Stimulated activated CD8-positive, alpha-beta memory T cell treated with anti-CD3 and anti-CD28 coated beads, Interleukin-2, amount 100 ng/mL, for 48 hours (primary cell): ENCODE data around the gene TREX2.
A peak's percentile ranks its signal among the peaks of the same experiment; 100 is the strongest.

Experiments
- DNase-seq, 2 donors: peaks; one replicate each; pipeline ENCODE4 v3.0.0-alpha.2; 2020; ENCODE audit warnings: low read depth in 2 of 2

The TREX2 gene

GRCh38 chrX:153435845-153436244, 10.0 kb downstream of the TREX2 start:
- no peak for DNase-seq

- DNase-seq = no peak
These were observed 11.1 kb downstream of the TREX2 start for GRCh38 chrX:153434801-153435200.

GRCh38 chrX:153433781-153434285, 12.0 kb downstream of the TREX2 start:
- DNase-seq = no peak

- DNase-seq = no peak
These were observed 12.6 kb downstream of the TREX2 start for GRCh38 chrX:153433161-153433680.

GRCh38 chrX:153430796-153431195, 15.1 kb downstream of the TREX2 start:
- no peak for DNase-seq

GRCh38 chrX:153426204-153426603, 19.7 kb downstream of the TREX2 start:
- DNase-seq = no peak

GRCh38 chrX:153423652-153424051, 22.2 kb downstream of the TREX2 start:
- no peak for DNase-seq

- no peak for DNase-seq
These were observed 24.0 kb downstream of the TREX2 start for GRCh38 chrX:153421856-153422255.

GRCh38 chrX:153420851-153421599, 24.8 kb downstream of the TREX2 start:
- DNase-seq = no peak

GRCh38 chrX:153417637-153418036, 28.2 kb downstream of the TREX2 start:
- DNase-seq = no peak

- DNase-seq = no peak
These were observed 28.9 kb downstream of the TREX2 start for GRCh38 chrX:153416781-153417450.

- no peak for DNase-seq
These were observed 30.9 kb downstream of the TREX2 start for GRCh38 chrX:153414856-153415510.

GRCh38 chrX:153413731-153414130, 32.1 kb downstream of the TREX2 start:
- DNase-seq = no peak

GRCh38 chrX:153412746-153413720, 32.8 kb downstream of the TREX2 start:
- no peak for DNase-seq

GRCh38 chrX:153411988-153412574, 33.8 kb downstream of the TREX2 start:
- DNase-seq = no peak

GRCh38 chrX:153411255-153411987, 34.4 kb downstream of the TREX2 start, which contains the start of gene ZFP92:
Gene ZFP92, plus strand, starts transcription at chrX:153411472. Its CDS starts 6,851 bp downstream, at chrX:153418323.
- peak; percentile 5 to 20 for DNase-seq

- no peak for DNase-seq
These were observed 35.0 kb downstream of the TREX2 start for GRCh38 chrX:153410888-153411254.

GRCh38 chrX:153410373-153410772, 35.5 kb downstream of the TREX2 start:
- no peak for DNase-seq

- DNase-seq = no peak
These were observed 36.3 kb downstream of the TREX2 start for GRCh38 chrX:153409414-153410101.
